Measurements from ENCODE around the gene LRMDA. TPM values are rescaled to one million over a fixed set of nuclear protein-coding genes. Genes with fewer than 3 reads are reported as not detected.

The LRMDA gene
- total and polyA plus RNA-seq, 2 of the 8 experiments (the other 6 are each of a cell fraction or from before 2014, with no cell fraction given): 0.86 to 2.8 TPM

- Histone ChIP-seq H3K9ac (replicated peaks in 1 of 4; ENCODE audit: extremely low read depth in 1 of 4, low read depth in 3 of 4, low read length in 3 of 4) (no peak overlapping the region), H3K4me1 (replicated peaks in 1 of 4; ENCODE audit: control insufficient read depth in 3 of 4, insufficient read depth in 4 of 4, low read length in 3 of 4) (peaks cover 8 to 46% (median 32%) of the 10 kb centered on the region in 4 experiments), H3K27me3 (replicated peaks in 1 of 4; ENCODE audit: control insufficient read depth in 3 of 4, extremely low read depth in 1 of 4, insufficient read depth in 3 of 4, low read length in 3 of 4) (peaks cover 79 to 99% (median 89%) of the 10 kb centered on the region in 4 experiments), H3K56ac (replicated peaks; ENCODE audit: insufficient read length, low read depth, low read length) (peak overlapping the region; percentile 3), H3K14ac (ENCODE audit: insufficient read length) (no peak overlapping the region), H4K8ac (ENCODE audit: extremely low read depth, insufficient read depth, low read length) (no peak overlapping the region), H3K23me2 (ENCODE audit: low read depth, low read length) (peaks cover 31% of the 10 kb centered on the region), H3K18ac (ENCODE audit: extremely low read depth, low read length) (no peak overlapping the region; the same call in 1 of the 2 replicates), H2AFZ (ENCODE audit: low read length) (no peak overlapping the region; the same call in 1 of the 2 replicates), H2BK120ac (replicated peaks; ENCODE audit: low read depth, low read length) (no peak overlapping the region), H3K4me3 (ENCODE audit: extremely low read depth in 1 of 4, insufficient read depth in 2 of 4, low read depth in 3 of 4, low read length in 4 of 4) (peak overlapping the region; percentile 47 to 64 (median 56)), H3K79me2 (ENCODE audit: control insufficient read depth in 1 of 2, insufficient read depth in 2 of 2, low read length in 2 of 2) (no peaks in the 10 kb centered on the region), H3K4me2 (ENCODE audit: insufficient read depth in 1 of 2, low read depth in 2 of 2, low read length in 2 of 2) (peak overlapping the region; percentile 91 to 97), H3K27ac (ENCODE audit: low read depth, low read length) (no peak overlapping the region), H3K9me3 (ENCODE audit: insufficient read depth in 2 of 2, low read depth in 1 of 2, low read length in 1 of 2) (no peaks in the 10 kb centered on the region; a peak in 1 of 4 replicates), H3K4ac (replicated peaks; ENCODE audit: insufficient read length, low read depth, low read length) (no peak overlapping the region), H2BK20ac (ENCODE audit: low read length) (no peak overlapping the region), H2BK15ac (ENCODE audit: low read length) (no peak overlapping the region), H4K5ac (ENCODE audit: insufficient read length, low read depth, low read length) (no peak overlapping the region), H2AK5ac (ENCODE audit: low read depth, low read length) (no peak overlapping the region), H2BK5ac (ENCODE audit: low read depth, low read length) (no peak overlapping the region), H4K20me1 (replicated peaks in 1 of 2; ENCODE audit: control insufficient read depth in 1 of 2, insufficient read depth in 2 of 2, low read length in 2 of 2) (peaks cover 21 to 24% of the 10 kb centered on the region in 2 experiments), H2BK12ac (ENCODE audit: low read depth, low read length) (0 out of 2 replicates have a peak overlapping the region, but pooled peaks have one; percentile 9), H4K91ac (replicated peaks; ENCODE audit: insufficient read length, low read length) (no peak overlapping the region), H3K36me3 (ENCODE audit: control insufficient read depth in 2 of 4, insufficient read depth in 4 of 4, low read length in 3 of 4) (peaks cover 0 to 6% (median 0%) of the 10 kb centered on the region in 4 experiments; a peak in 1 of 8 replicates), H3K23ac (ENCODE audit: insufficient read length) (no peak overlapping the region), H3K79me1 (ENCODE audit: low read depth, low read length) (no peaks in the 10 kb centered on the region)
- FAIRE-seq (no peak), DNase-seq (ENCODE audit: low read depth in 1 of 2, low spot score in 2 of 2) (no peak)
- ChIA-PET POLR2A (ENCODE audit: partially characterized antibody) (interaction anchor here (1.1 kb wide), 1 partner anchor 8 kb away, joined by 3 read pairs; no protein-coding TSS in a partner anchor), CTCF (ENCODE audit: partially characterized antibody) (interaction anchor here (0.7 to 1.9 kb wide), 8 partner anchors 8 to 901 kb away, joined by 3 to 6 read pairs (median 3); no protein-coding TSS in a partner anchor)
- WGBS, 2 experiments (ENCODE audit: extremely low coverage in 1 of 2, insufficient coverage in 1 of 2, insufficient read length in 1 of 2, insufficient replicate concordance in 2 of 2, low coverage in 1 of 2, low lambda C conversion rate in 2 of 2, missing lambda C conversion rate in 1 of 2): 1% methylated on average over 20 of the region's 42 CpGs; no CpG with 5 or more reads in 1 of the 2 experiments
- 0 out of 4 replicates have a peak, but pooled peaks of 1 of the 2 experiments have one; percentile 24 for TF ChIP-seq SIN3A (conservative IDR thresholded peaks at IDR 0.05 in 1 of 2, IDR thresholded peaks at IDR 0.05 in 1 of 2; ENCODE audit: low read depth in 1 of 2, low read length in 2 of 2)
- TF ChIP-seq EZH2 (IDR thresholded peaks at IDR 0.05; ENCODE audit: low read depth, low read length, severe bottlenecking): peak; percentile 43
- peak; percentile 40 for TF ChIP-seq NRF1 (IDR thresholded peaks at IDR 0.05; ENCODE audit: low read depth, low read length)
- TF ChIP-seq POU5F1 (IDR thresholded peaks at IDR 0.05; ENCODE audit: low read depth, low read length): no peak
- no peak for TF ChIP-seq GABPA (IDR thresholded peaks at IDR 0.05; ENCODE audit: borderline replicate concordance, insufficient read depth, low read length)
- TF ChIP-seq CBX8 (IDR thresholded peaks at IDR 0.05; ENCODE audit: borderline replicate concordance, low read depth, low read length): 0 out of 2 replicates have a peak, but pooled peaks have one; percentile 14
- TF ChIP-seq, protein P1, sequence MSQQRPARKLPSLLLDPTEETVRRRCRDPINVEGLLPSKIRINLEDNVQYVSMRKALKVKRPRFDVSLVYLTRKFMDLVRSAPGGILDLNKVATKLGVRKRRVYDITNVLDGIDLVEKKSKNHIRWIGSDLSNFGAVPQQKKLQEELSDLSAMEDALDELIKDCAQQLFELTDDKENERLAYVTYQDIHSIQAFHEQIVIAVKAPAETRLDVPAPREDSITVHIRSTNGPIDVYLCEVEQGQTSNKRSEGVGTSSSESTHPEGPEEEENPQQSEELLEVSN (IDR thresholded peaks at IDR 0.05): peak; percentile 9; the same call in 1 of the 2 replicates
- TF ChIP-seq HDAC2 (IDR thresholded peaks at IDR 0.05; ENCODE audit: borderline replicate concordance in 1 of 2, low read depth in 2 of 2, low read length in 2 of 2): peak in 1 of 2 experiments; percentile 36; a peak in 1 of 4 replicates
- TF ChIP-seq KDM4A (IDR thresholded peaks at IDR 0.05; ENCODE audit: low read depth, low read length, severe bottlenecking): peak; percentile 43
Measured at GRCh38 chr10:75402486-75403143, 28.8 kb upstream of the LRMDA start.
